GM19455 (cell line): Measurements from ENCODE around the gene TNFSF9.
"Not testable (repeated sequence)": the region's sequence is repeated elsewhere in the genome, so short reads cannot be mapped to it uniquely, and the experiment has no call there.

Experiments used
- ATAC-seq: cut with Tn5 transposase; IDR thresholded peaks from one replicate; pipeline ENCODE4 v1.9.1; 2021; ENCODE audit not compliant: unreplicated experiment

TNFSF9 gene

GRCh38 chr19:6568816-6569215 is 38.0 kb downstream of the TNFSF9 start:
- ATAC-seq: no peak

GRCh38 chr19:6570764-6571163 is 39.9 kb downstream of the TNFSF9 start:
- no peak for ATAC-seq

DNA sequence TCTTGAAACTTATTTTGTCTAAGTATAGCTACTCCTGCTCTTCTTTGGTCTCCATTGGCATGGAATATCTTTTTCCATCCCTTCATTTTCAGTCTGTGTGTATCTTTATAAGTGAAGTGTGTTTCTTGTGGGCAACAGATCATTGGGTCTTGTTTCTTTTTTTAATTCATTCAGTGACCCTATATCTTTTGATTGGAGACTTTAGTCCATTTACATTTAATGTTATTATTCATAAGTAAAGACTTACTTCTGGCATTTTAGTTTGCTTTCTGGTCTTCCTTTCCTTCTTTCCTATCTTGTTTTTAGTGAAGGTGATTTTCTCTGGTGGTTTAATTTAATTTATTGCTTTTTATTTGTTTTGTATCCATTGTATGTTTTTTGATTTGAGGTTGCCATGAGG is 40.3 kb downstream of the TNFSF9 start:
- no peak for ATAC-seq

GRCh38 chr19:6572217-6572616 is 41.4 kb downstream of the TNFSF9 start:
- ATAC-seq: no peak

DNA sequence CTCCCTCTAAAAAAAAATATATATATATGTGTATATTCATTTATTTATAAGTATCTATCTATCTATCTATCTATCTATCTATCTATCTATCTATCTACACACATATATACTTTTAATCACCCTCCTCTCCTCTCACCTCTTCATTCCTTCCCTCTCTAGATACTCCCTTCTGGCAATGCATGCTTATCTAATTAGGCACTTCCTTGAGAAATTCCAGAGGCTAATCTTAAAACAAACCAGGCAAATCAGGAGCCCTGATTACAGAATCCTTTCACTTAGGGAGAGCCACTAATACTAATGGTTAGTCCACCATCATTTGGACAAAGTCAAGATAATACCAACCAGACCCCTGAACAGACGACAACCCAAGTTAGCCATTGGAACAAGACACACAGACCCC is 42.5 kb downstream of the TNFSF9 start:
- no peak for ATAC-seq

DNA sequence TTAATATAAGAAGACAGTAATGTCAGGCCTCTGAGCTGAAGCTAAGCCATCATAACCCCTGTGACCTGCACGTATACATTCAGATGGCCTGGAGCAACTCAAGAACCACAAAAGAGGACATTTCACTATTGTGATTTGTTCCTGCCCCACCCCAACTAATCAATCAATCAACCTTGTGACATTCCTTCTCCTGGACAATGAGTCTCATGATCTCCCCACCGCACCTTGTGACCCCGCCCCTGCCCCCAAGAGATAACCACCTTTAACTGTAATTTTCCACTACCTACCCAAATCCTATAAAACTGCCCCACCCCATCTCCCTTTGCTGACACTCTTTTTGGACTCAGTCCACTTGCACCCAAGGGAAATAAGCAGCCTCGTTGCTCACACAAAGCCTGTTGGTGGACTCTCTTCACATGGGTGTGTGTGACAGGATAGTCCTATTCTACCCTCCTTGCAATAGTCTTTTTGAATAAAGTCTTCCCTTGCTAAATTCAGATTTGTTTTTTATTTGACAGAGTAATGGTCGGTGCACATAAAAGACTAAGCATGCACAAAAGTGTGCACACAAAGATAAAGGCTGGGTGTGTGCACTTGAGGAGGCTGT is 46.1 kb downstream of the TNFSF9 start:
- ATAC-seq: no peak

DNA sequence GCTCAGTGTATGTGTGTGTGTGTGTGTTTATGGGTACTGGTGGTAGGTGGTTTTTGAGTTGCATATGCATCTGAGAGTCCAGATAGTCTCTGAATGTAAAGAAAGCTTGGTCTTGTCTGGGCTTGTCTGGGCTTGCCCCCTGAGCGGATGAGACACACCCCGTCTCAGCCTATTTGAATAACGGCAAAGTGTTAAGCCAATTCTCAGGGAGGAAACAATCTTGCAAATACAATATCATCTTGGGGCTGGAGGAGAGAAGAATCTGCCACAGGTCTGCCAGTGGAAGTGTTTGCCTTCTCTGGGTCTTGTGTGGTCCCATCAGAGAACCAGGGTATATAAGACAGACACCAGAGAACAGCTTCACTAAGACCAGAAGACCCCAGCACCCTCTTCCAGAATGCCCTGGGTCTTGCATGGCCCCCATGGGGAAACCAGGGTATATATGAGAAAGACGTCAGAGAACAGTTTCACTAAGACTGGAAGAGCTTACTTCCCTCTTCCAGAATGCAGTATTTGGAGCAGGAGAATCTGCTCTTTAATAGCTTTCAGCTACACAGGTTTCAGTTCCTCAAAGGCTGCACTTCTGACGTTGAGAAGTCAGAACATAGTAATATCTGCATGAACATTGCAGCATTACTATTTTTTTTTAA is 46.8 kb downstream of the TNFSF9 start:
- ATAC-seq: peak; percentile 67

- no peak for ATAC-seq
These were observed 48.8 kb downstream of the TNFSF9 start for GRCh38 chr19:6579450-6580178.

- ATAC-seq: no peak
These were observed 49.5 kb downstream of the TNFSF9 start for GRCh38 chr19:6580313-6580712.

GRCh38 chr19:6582515-6583484 is 52.0 kb downstream of the TNFSF9 start:
- ATAC-seq: not testable (repeated sequence)
